GM12878 (cell line): ENCODE results near the gene DOCK9. TPM values are rescaled to one million over a fixed set of nuclear protein-coding genes. Genes with fewer than 3 reads are reported as not detected.

Experiments
- CBX3 ChIP-seq: fragments of 200-600 bp; sonication (generic); IDR thresholded peaks from 2 replicates; pipeline ENCODE4 v1.6.1; 2016; ENCODE audit warnings: low read depth, borderline replicate concordance
- EP300 ChIP-seq, 2 experiments: fragments of 150-350 bp in 1 of 2; IDR thresholded peaks; 2 replicates each; pipeline ENCODE4 v1.6.1; 2011 to 2012; ENCODE audit warnings: low read depth in 2 of 2, low read length in 2 of 2, borderline replicate concordance in 1 of 2, improper control_type of control experiment in 1 of 2, inconsistent platforms in 1 of 2; ENCODE audit not compliant: control insufficient read depth in 1 of 2
- EZH2 ChIP-seq: IDR thresholded peaks from 2 replicates; pipeline ENCODE4 v1.6.1; 2012; ENCODE audit warnings: low read depth, mild to moderate bottlenecking, control low read depth, inconsistent platforms, low read length, borderline replicate concordance; ENCODE audit not compliant: control insufficient read depth
- FOXM1 ChIP-seq: IDR thresholded peaks from 2 replicates; pipeline ENCODE4 v1.6.1; 2012; ENCODE audit warnings: low read depth, mild to moderate bottlenecking, inconsistent platforms, low read length, moderate library complexity
- IKZF1 ChIP-seq: fragments of 450-650 bp; conservative IDR thresholded peaks from 2 replicates; pipeline ENCODE4 v1.6.1; 2017; ENCODE audit warnings: antibody characterized with exemption, mild to moderate bottlenecking
- MTA2 ChIP-seq: fragments of 450-650 bp; IDR thresholded peaks from 2 replicates; pipeline ENCODE4 v1.6.1; 2016; ENCODE audit warnings: low read depth, mild to moderate bottlenecking, moderate library complexity
- RCOR1 ChIP-seq: conservative IDR thresholded peaks from 2 replicates; pipeline ENCODE4 v1.6.1; 2012; ENCODE audit warnings: low read depth, low read length, improper control_type of control experiment
- RUNX3 ChIP-seq: IDR thresholded peaks from 2 replicates; pipeline ENCODE4 v1.6.1; 2012; ENCODE audit warnings: low read length, inconsistent platforms
- TAF1 ChIP-seq: IDR thresholded peaks from 2 replicates; pipeline ENCODE4 v1.6.1; 2011; ENCODE audit warnings: mild to moderate bottlenecking, low read depth, low read length, borderline replicate concordance
- polyA plus RNA-seq, 11 experiments: library from polyadenylated mRNA; depleted of rRNA in 4 of 11; unstranded in 6 of 11; stranded (reverse) in 5 of 11; fragments of >200 nt; fragmentation: Nextera tagmentation in 4 of 11; fragmentation: Illumina TruSeq in 1 of 11; extraction: Ambion mirVana in 4 of 11; extraction: Trizol in 1 of 11; gene quantifications; 1 replicate in 1 of 11; 2 replicates in 10 of 11; pipeline versions ENCODE4 v1.2.1 to v1.2.3, GENCODE V29; 2011 to 2016; ENCODE audit warnings: inconsistent platforms in 2 of 11, missing spikeins in 2 of 11, low read depth in 1 of 11
- total RNA-seq, 4 experiments: library from RNA; depleted of rRNA in 3 of 4; stranded (reverse); fragments of >200 nt in 3 of 4; fragmentation: Illumina TruSeq in 1 of 4; extraction: Trizol in 1 of 4; gene quantifications; 2 replicates each; pipeline versions ENCODE4 v1.2.1 to v1.2.3, GENCODE V29; 2013 to 2021
- TF ChIP-seq, protein P1 (sequence below): IDR thresholded peaks from 2 replicates; pipeline ENCODE4 v1.6.1; 2012; ENCODE audit warnings: improper control_type of control experiment, low read depth, low read length; ENCODE audit not compliant: insufficient replicate concordance
- TF ChIP-seq, protein P2 (sequence below): fragments of 450-650 bp; formaldehyde crosslinking; IDR thresholded peaks from 2 replicates; pipeline ENCODE4 v1.4.0; 2020; ENCODE audit warnings: mild to moderate bottlenecking, moderate library complexity
- TF ChIP-seq, protein P3 (sequence below): fragments of 450-650 bp; IDR thresholded peaks from 2 replicates; pipeline ENCODE4 v1.6.1; 2016; ENCODE audit warnings: mild to moderate bottlenecking, moderate library complexity, borderline replicate concordance
- TF ChIP-seq, protein P4 (sequence below): fragments of 450-650 bp; IDR thresholded peaks from 2 replicates; pipeline ENCODE4 v1.6.1; 2017; ENCODE audit warnings: low read depth, mild to moderate bottlenecking, moderate library complexity

DOCK9 gene
- total and polyA plus RNA-seq, 10 of the 15 experiments (the other 5 are each of a cell fraction or from before 2014, with no cell fraction given) = 0.09 to 2.9 (median 0.74) TPM

DNA sequence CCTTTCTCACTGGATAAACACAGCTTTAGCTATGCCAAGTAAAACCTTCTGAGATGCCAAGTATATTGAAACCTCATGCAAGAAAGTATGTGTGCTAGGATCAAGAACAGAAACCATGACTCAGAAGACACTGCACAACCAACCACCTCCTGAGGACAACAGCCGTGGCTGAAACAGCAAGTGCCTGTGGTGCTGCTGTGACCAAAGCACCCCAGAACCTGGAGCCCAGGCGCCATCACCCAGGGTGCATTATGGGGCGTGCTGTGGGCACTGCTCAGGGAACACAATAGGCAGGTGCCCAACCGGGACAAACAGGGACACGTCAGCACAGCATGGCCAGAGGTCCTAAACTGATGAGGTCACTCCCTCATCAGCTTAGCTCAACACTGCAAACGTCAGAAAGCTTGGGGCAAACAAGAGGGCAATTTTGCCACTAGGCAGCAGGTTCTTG is 124.1 kb downstream of the DOCK9 start (continued):
- TF ChIP-seq, protein P1, sequence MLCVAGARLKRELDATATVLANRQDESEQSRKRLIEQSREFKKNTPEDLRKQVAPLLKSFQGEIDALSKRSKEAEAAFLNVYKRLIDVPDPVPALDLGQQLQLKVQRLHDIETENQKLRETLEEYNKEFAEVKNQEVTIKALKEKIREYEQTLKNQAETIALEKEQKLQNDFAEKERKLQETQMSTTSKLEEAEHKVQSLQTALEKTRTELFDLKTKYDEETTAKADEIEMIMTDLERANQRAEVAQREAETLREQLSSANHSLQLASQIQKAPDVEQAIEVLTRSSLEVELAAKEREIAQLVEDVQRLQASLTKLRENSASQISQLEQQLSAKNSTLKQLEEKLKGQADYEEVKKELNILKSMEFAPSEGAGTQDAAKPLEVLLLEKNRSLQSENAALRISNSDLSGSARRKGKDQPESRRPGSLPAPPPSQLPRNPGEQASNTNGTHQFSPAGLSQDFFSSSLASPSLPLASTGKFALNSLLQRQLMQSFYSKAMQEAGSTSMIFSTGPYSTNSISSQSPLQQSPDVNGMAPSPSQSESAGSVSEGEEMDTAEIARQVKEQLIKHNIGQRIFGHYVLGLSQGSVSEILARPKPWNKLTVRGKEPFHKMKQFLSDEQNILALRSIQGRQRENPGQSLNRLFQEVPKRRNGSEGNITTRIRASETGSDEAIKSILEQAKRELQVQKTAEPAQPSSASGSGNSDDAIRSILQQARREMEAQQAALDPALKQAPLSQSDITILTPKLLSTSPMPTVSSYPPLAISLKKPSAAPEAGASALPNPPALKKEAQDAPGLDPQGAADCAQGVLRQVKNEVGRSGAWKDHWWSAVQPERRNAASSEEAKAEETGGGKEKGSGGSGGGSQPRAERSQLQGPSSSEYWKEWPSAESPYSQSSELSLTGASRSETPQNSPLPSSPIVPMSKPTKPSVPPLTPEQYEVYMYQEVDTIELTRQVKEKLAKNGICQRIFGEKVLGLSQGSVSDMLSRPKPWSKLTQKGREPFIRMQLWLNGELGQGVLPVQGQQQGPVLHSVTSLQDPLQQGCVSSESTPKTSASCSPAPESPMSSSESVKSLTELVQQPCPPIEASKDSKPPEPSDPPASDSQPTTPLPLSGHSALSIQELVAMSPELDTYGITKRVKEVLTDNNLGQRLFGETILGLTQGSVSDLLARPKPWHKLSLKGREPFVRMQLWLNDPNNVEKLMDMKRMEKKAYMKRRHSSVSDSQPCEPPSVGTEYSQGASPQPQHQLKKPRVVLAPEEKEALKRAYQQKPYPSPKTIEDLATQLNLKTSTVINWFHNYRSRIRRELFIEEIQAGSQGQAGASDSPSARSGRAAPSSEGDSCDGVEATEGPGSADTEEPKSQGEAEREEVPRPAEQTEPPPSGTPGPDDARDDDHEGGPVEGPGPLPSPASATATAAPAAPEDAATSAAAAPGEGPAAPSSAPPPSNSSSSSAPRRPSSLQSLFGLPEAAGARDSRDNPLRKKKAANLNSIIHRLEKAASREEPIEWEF = no peak
- TF ChIP-seq RUNX3 (peak; percentile 75), MTA2 (peak; percentile 47; the same call in 1 of the 2 replicates), EP300 (IDR thresholded peaks at IDR 0.05; ENCODE audit: borderline replicate concordance in 1 of 2, control insufficient read depth in 1 of 2, low read depth in 2 of 2, low read length in 2 of 2) (peak in 1 of 2 experiments; percentile 38; a peak in 2 of 4 replicates), CBX3 (no peak), FOXM1 (no peak), EZH2 (no peak), IKZF1 (peak; percentile 34; the same call in 1 of the 2 replicates), RCOR1 (no peak), TAF1 (no peak)
- TF ChIP-seq, protein P2, sequence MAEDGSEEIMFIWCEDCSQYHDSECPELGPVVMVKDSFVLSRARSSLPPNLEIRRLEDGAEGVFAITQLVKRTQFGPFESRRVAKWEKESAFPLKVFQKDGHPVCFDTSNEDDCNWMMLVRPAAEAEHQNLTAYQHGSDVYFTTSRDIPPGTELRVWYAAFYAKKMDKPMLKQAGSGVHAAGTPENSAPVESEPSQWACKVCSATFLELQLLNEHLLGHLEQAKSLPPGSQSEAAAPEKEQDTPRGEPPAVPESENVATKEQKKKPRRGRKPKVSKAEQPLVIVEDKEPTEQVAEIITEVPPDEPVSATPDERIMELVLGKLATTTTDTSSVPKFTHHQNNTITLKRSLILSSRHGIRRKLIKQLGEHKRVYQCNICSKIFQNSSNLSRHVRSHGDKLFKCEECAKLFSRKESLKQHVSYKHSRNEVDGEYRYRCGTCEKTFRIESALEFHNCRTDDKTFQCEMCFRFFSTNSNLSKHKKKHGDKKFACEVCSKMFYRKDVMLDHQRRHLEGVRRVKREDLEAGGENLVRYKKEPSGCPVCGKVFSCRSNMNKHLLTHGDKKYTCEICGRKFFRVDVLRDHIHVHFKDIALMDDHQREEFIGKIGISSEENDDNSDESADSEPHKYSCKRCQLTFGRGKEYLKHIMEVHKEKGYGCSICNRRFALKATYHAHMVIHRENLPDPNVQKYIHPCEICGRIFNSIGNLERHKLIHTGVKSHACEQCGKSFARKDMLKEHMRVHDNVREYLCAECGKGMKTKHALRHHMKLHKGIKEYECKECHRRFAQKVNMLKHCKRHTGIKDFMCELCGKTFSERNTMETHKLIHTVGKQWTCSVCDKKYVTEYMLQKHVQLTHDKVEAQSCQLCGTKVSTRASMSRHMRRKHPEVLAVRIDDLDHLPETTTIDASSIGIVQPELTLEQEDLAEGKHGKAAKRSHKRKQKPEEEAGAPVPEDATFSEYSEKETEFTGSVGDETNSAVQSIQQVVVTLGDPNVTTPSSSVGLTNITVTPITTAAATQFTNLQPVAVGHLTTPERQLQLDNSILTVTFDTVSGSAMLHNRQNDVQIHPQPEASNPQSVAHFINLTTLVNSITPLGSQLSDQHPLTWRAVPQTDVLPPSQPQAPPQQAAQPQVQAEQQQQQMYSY = no peak
- TF ChIP-seq, protein P3, sequence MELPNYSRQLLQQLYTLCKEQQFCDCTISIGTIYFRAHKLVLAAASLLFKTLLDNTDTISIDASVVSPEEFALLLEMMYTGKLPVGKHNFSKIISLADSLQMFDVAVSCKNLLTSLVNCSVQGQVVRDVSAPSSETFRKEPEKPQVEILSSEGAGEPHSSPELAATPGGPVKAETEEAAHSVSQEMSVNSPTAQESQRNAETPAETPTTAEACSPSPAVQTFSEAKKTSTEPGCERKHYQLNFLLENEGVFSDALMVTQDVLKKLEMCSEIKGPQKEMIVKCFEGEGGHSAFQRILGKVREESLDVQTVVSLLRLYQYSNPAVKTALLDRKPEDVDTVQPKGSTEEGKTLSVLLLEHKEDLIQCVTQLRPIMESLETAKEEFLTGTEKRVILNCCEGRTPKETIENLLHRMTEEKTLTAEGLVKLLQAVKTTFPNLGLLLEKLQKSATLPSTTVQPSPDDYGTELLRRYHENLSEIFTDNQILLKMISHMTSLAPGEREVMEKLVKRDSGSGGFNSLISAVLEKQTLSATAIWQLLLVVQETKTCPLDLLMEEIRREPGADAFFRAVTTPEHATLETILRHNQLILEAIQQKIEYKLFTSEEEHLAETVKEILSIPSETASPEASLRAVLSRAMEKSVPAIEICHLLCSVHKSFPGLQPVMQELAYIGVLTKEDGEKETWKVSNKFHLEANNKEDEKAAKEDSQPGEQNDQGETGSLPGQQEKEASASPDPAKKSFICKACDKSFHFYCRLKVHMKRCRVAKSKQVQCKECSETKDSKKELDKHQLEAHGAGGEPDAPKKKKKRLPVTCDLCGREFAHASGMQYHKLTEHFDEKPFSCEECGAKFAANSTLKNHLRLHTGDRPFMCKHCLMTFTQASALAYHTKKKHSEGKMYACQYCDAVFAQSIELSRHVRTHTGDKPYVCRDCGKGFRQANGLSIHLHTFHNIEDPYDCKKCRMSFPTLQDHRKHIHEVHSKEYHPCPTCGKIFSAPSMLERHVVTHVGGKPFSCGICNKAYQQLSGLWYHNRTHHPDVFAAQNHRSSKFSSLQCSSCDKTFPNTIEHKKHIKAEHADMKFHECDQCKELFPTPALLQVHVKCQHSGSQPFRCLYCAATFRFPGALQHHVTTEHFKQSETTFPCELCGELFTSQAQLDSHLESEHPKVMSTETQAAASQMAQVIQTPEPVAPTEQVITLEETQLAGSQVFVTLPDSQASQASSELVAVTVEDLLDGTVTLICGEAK = no peak
- TF ChIP-seq, protein P4, sequence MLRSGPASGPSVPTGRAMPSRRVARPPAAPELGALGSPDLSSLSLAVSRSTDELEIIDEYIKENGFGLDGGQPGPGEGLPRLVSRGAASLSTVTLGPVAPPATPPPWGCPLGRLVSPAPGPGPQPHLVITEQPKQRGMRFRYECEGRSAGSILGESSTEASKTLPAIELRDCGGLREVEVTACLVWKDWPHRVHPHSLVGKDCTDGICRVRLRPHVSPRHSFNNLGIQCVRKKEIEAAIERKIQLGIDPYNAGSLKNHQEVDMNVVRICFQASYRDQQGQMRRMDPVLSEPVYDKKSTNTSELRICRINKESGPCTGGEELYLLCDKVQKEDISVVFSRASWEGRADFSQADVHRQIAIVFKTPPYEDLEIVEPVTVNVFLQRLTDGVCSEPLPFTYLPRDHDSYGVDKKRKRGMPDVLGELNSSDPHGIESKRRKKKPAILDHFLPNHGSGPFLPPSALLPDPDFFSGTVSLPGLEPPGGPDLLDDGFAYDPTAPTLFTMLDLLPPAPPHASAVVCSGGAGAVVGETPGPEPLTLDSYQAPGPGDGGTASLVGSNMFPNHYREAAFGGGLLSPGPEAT = no peak
